Activated naive CD8-positive, alpha-beta T cell (primary cell): ENCODE data around the gene TTC27.

ENCODE experiments used
- H3K27ac Mint-ChIP-seq: one replicate; pipeline ENCODE4 v1.8.0; 2021; ENCODE audit warnings: mixed read lengths
- H3K27me3 Mint-ChIP-seq: one replicate; pipeline ENCODE4 v1.8.0; 2021; ENCODE audit warnings: mixed read lengths
- H3K36me3 Mint-ChIP-seq: one replicate; pipeline ENCODE4 v1.8.0; 2021; ENCODE audit warnings: mixed read lengths
- H3K4me1 Mint-ChIP-seq: one replicate; pipeline ENCODE4 v1.8.0; 2021; ENCODE audit warnings: low read depth, mixed read lengths
- H3K4me3 Mint-ChIP-seq: one replicate; pipeline ENCODE4 v1.8.0; 2021; ENCODE audit warnings: mild to moderate bottlenecking, mixed read lengths
- H3K9me3 Mint-ChIP-seq: one replicate; pipeline ENCODE4 v1.8.0; 2021; ENCODE audit warnings: low read depth, mixed read lengths

Gene TTC27

GRCh38 chr2:32773448-32773808 is 145.6 kb downstream of the TTC27 start:
- Mint-ChIP-seq H3K4me1 (no peaks in the 10 kb centered on the region), H3K36me3 (peaks cover 30% of the 10 kb centered on the region), H3K4me3 (no peak overlapping the region), H3K27ac (no peak overlapping the region), H3K27me3 (no peaks in the 10 kb centered on the region), H3K9me3 (peaks cover 8% of the 10 kb centered on the region)

- H3K9me3 Mint-ChIP-seq: peaks cover 16% of the 10 kb centered on the region
- no peaks in the 10 kb centered on the region for H3K27me3 Mint-ChIP-seq
- H3K4me3 Mint-ChIP-seq: no peak overlapping the region
- H3K36me3 Mint-ChIP-seq: peaks cover 42% of the 10 kb centered on the region
- H3K27ac Mint-ChIP-seq: no peak overlapping the region
- H3K4me1 Mint-ChIP-seq: no peaks in the 10 kb centered on the region
Measured at GRCh38 chr2:32775954-32776353, 148.1 kb downstream of the TTC27 start.

- no peaks in the 10 kb centered on the region for H3K27me3 Mint-ChIP-seq
- H3K36me3 Mint-ChIP-seq: peaks cover 46% of the 10 kb centered on the region
- no peaks in the 10 kb centered on the region for H3K4me1 Mint-ChIP-seq
- H3K9me3 Mint-ChIP-seq: peaks cover 16% of the 10 kb centered on the region
- H3K27ac Mint-ChIP-seq: no peak overlapping the region
- no peak overlapping the region for H3K4me3 Mint-ChIP-seq
Measured at GRCh38 chr2:32777714-32778113, 149.9 kb downstream of the TTC27 start.

GRCh38 chr2:32780961-32781360 is 153.1 kb downstream of the TTC27 start:
- no peak overlapping the region for H3K27ac Mint-ChIP-seq
- H3K4me1 Mint-ChIP-seq: no peaks in the 10 kb centered on the region
- H3K9me3 Mint-ChIP-seq: peaks cover 16% of the 10 kb centered on the region
- H3K4me3 Mint-ChIP-seq: no peak overlapping the region
- H3K36me3 Mint-ChIP-seq: peaks cover 60% of the 10 kb centered on the region
- no peaks in the 10 kb centered on the region for H3K27me3 Mint-ChIP-seq

GRCh38 chr2:32783469-32783868 is 155.6 kb downstream of the TTC27 start:
- peaks cover 7% of the 10 kb centered on the region for H3K9me3 Mint-ChIP-seq
- H3K27ac Mint-ChIP-seq: no peak overlapping the region
- H3K4me1 Mint-ChIP-seq: no peaks in the 10 kb centered on the region
- no peaks in the 10 kb centered on the region for H3K27me3 Mint-ChIP-seq
- H3K36me3 Mint-ChIP-seq: peaks cover 55% of the 10 kb centered on the region
- H3K4me3 Mint-ChIP-seq: no peak overlapping the region

GRCh38 chr2:32783933-32784332 is 156.1 kb downstream of the TTC27 start:
- Mint-ChIP-seq H3K9me3 (peaks cover 5% of the 10 kb centered on the region), H3K27ac (no peak overlapping the region), H3K27me3 (no peaks in the 10 kb centered on the region)

GRCh38 chr2:32787207-32787606 is 159.4 kb downstream of the TTC27 start:
- peaks cover 55% of the 10 kb centered on the region for H3K36me3 Mint-ChIP-seq
- H3K9me3 Mint-ChIP-seq: no peaks in the 10 kb centered on the region
- H3K4me3 Mint-ChIP-seq: no peak overlapping the region
- no peaks in the 10 kb centered on the region for H3K27me3 Mint-ChIP-seq
- no peak overlapping the region for H3K27ac Mint-ChIP-seq
- H3K4me1 Mint-ChIP-seq: no peaks in the 10 kb centered on the region

More at GRCh38 chr2:32783933-32784332, 156.1 kb downstream of the TTC27 start:
- no peak overlapping the region for H3K4me3 Mint-ChIP-seq
- H3K4me1 Mint-ChIP-seq: no peaks in the 10 kb centered on the region
- H3K36me3 Mint-ChIP-seq: peaks cover 57% of the 10 kb centered on the region

GRCh38 chr2:32788114-32788513 is 160.3 kb downstream of the TTC27 start:
- Mint-ChIP-seq H3K4me1 (no peaks in the 10 kb centered on the region), H3K9me3 (no peaks in the 10 kb centered on the region), H3K36me3 (peaks cover 59% of the 10 kb centered on the region), H3K27me3 (no peaks in the 10 kb centered on the region), H3K4me3 (no peak overlapping the region), H3K27ac (no peak overlapping the region)

GRCh38 chr2:32792416-32792815 is 164.6 kb downstream of the TTC27 start:
- no peak overlapping the region for H3K4me3 Mint-ChIP-seq
- H3K27ac Mint-ChIP-seq: no peak overlapping the region
- no peaks in the 10 kb centered on the region for H3K9me3 Mint-ChIP-seq
- no peaks in the 10 kb centered on the region for H3K4me1 Mint-ChIP-seq
- no peaks in the 10 kb centered on the region for H3K27me3 Mint-ChIP-seq
- peaks cover 43% of the 10 kb centered on the region for H3K36me3 Mint-ChIP-seq

GRCh38 chr2:32798829-32799228 is 171.0 kb downstream of the TTC27 start:
- Mint-ChIP-seq H3K4me1 (no peaks in the 10 kb centered on the region), H3K4me3 (no peak overlapping the region), H3K27me3 (no peaks in the 10 kb centered on the region), H3K9me3 (no peaks in the 10 kb centered on the region), H3K27ac (no peak overlapping the region), H3K36me3 (peaks cover 20% of the 10 kb centered on the region)

- Mint-ChIP-seq H3K27ac (no peak overlapping the region), H3K4me3 (no peak overlapping the region), H3K27me3 (no peaks in the 10 kb centered on the region), H3K36me3 (peaks cover 11% of the 10 kb centered on the region), H3K9me3 (no peaks in the 10 kb centered on the region), H3K4me1 (no peaks in the 10 kb centered on the region)
Measured at GRCh38 chr2:32801741-32802140, 173.9 kb downstream of the TTC27 start.

GRCh38 chr2:32802877-32803276 is 175.0 kb downstream of the TTC27 start:
- Mint-ChIP-seq H3K4me1 (no peaks in the 10 kb centered on the region), H3K27ac (no peak overlapping the region), H3K9me3 (no peaks in the 10 kb centered on the region), H3K36me3 (peaks cover 12% of the 10 kb centered on the region), H3K4me3 (no peak overlapping the region), H3K27me3 (no peaks in the 10 kb centered on the region)

GRCh38 chr2:32804205-32804604 is 176.4 kb downstream of the TTC27 start:
- no peak overlapping the region for H3K27ac Mint-ChIP-seq
- peaks cover 22% of the 10 kb centered on the region for H3K36me3 Mint-ChIP-seq
- H3K4me3 Mint-ChIP-seq: no peak overlapping the region
- no peaks in the 10 kb centered on the region for H3K9me3 Mint-ChIP-seq
- no peaks in the 10 kb centered on the region for H3K27me3 Mint-ChIP-seq
- no peaks in the 10 kb centered on the region for H3K4me1 Mint-ChIP-seq

GRCh38 chr2:32805104-32806095 is 177.6 kb downstream of the TTC27 start:
- Mint-ChIP-seq H3K9me3 (no peaks in the 10 kb centered on the region), H3K4me1 (no peaks in the 10 kb centered on the region), H3K4me3 (no peak overlapping the region), H3K27me3 (no peaks in the 10 kb centered on the region), H3K36me3 (peaks cover 30% of the 10 kb centered on the region), H3K27ac (no peak overlapping the region)

GRCh38 chr2:32806857-32807256 is 179.0 kb downstream of the TTC27 start:
- no peaks in the 10 kb centered on the region for H3K9me3 Mint-ChIP-seq
- no peak overlapping the region for H3K4me3 Mint-ChIP-seq
- H3K27ac Mint-ChIP-seq: no peak overlapping the region
- H3K27me3 Mint-ChIP-seq: no peaks in the 10 kb centered on the region
- H3K36me3 Mint-ChIP-seq: peaks cover 38% of the 10 kb centered on the region
- no peaks in the 10 kb centered on the region for H3K4me1 Mint-ChIP-seq

- peaks cover 35% of the 10 kb centered on the region for H3K36me3 Mint-ChIP-seq
- H3K27me3 Mint-ChIP-seq: no peaks in the 10 kb centered on the region
- H3K27ac Mint-ChIP-seq: no peak overlapping the region
- H3K4me3 Mint-ChIP-seq: no peak overlapping the region
- H3K9me3 Mint-ChIP-seq: no peaks in the 10 kb centered on the region
- no peaks in the 10 kb centered on the region for H3K4me1 Mint-ChIP-seq
Measured at GRCh38 chr2:32807662-32808061, 179.8 kb downstream of the TTC27 start.
